Vagina (tissue), 2 donors: Measurements from ENCODE around the gene PLK3.
"Not testable (repeated sequence)": the region's sequence is repeated elsewhere in the genome, so short reads cannot be mapped to it uniquely, and the experiment has no call there.

Source experiments
- POLR2A ChIP-seq, 2 donors: fragments of 450-650 bp; IDR thresholded peaks; one replicate each; pipeline ENCODE4 v1.6.1; 2017; ENCODE audit warnings: antibody characterized with exemption in 2 of 2, mild to moderate bottlenecking in 2 of 2, moderate library complexity in 2 of 2
- POLR2AphosphoS5 ChIP-seq, 2 donors: sonication (generic); formaldehyde crosslinking; IDR thresholded peaks; one replicate each; pipeline ENCODE4 v1.9.0; 2017; ENCODE audit warnings: antibody characterized with exemption in 2 of 2, mild to moderate bottlenecking in 2 of 2, low read depth in 1 of 2; ENCODE audit not compliant: insufficient read depth in 1 of 2
- TF ChIP-seq, protein P1 (sequence below), 3 experiments: fragments of 450-650 bp in 2 of 3; fragments of 200-600 bp in 1 of 3; sonication (generic) in 1 of 3; IDR thresholded peaks; one replicate each; pipeline ENCODE4 v1.5.1; 2017 to 2019; ENCODE audit warnings: antibody characterized with exemption in 3 of 3, mild to moderate bottlenecking in 2 of 3, moderate library complexity in 2 of 3

DNA sequence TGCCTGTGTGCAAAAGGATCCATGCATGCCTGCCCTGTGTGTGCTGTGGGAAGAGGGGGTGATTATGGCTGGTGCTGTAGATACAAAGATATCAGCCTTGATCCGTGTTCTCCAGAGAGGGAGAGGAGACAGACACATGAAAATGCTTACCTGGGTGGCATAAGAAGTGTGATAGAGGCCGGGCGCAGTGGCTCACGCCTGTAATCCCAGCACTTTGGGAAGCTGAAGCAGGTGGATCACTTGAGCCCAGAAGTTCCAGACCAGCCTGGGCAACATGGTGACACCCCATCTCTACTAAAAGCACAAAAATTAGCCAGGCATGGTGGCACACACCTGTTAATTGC, 10.6 kb downstream of the PLK3 start:
- TF ChIP-seq, protein P1, sequence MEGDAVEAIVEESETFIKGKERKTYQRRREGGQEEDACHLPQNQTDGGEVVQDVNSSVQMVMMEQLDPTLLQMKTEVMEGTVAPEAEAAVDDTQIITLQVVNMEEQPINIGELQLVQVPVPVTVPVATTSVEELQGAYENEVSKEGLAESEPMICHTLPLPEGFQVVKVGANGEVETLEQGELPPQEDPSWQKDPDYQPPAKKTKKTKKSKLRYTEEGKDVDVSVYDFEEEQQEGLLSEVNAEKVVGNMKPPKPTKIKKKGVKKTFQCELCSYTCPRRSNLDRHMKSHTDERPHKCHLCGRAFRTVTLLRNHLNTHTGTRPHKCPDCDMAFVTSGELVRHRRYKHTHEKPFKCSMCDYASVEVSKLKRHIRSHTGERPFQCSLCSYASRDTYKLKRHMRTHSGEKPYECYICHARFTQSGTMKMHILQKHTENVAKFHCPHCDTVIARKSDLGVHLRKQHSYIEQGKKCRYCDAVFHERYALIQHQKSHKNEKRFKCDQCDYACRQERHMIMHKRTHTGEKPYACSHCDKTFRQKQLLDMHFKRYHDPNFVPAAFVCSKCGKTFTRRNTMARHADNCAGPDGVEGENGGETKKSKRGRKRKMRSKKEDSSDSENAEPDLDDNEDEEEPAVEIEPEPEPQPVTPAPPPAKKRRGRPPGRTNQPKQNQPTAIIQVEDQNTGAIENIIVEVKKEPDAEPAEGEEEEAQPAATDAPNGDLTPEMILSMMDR (IDR thresholded peaks at IDR 0.05): not testable (repeated sequence)
- not testable (repeated sequence) for TF ChIP-seq POLR2A (IDR thresholded peaks at IDR 0.05); POLR2AphosphoS5 (IDR thresholded peaks at IDR 0.05; ENCODE audit: insufficient read depth in 1 of 2, low read depth in 1 of 2)
